Stimulated activated naive CD8-positive, alpha-beta T cell treated with anti-CD3 and anti-CD28 coated beads, Interleukin-15, Interleukin-2, amounts not matched to agents 100 U/mL and 50 U/mL, for 24 hours (primary cell): Measurements from ENCODE around the gene LGALS12.
"Not testable (repeated sequence)": the region's sequence is repeated elsewhere in the genome, so short reads cannot be mapped to it uniquely, and the experiment has no call there.

Source experiments
- ATAC-seq: fragments of 150-1000 bp; cut with Tn5 transposase; one replicate; pipeline ENCODE4 v1.10.0; 2021
- DNase-seq: peaks from one replicate; pipeline ENCODE4 v3.0.0; 2021

LGALS12 gene

GRCh38 chr11:63504933-63505586, 824 bp upstream of the LGALS12 start:
- DNase-seq (no peak), ATAC-seq (no peak)

- ATAC-seq = no peak
- no peak for DNase-seq
These were observed 992 bp downstream of the LGALS12 start for GRCh38 chr11:63506876-63507275.

- DNase-seq = no peak
- ATAC-seq = no peak
These were observed 1.6 kb downstream of the LGALS12 start for GRCh38 chr11:63507511-63507910.

GRCh38 chr11:63508009-63508408, 2.1 kb downstream of the LGALS12 start:
- ATAC-seq (peak; percentile 49), DNase-seq (no peak)

DNA sequence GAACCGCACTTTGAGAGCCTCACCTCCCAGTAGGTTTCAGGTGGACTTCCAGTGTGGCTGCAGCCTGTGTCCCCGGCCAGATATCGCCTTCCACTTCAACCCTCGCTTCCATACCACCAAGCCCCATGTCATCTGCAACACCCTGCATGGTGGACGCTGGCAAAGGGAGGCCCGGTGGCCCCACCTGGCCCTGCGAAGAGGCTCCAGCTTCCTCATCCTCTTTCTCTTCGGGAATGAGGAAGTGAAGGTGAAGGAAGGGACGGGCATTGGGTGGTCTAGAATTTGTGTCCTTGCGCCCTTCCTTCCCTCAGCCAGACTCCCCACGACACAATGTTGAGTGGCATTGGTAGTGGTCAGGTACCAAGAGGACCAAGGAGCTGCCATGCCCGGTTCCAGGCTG, 2.9 kb downstream of the LGALS12 start:
- DNase-seq = no peak

DNA sequence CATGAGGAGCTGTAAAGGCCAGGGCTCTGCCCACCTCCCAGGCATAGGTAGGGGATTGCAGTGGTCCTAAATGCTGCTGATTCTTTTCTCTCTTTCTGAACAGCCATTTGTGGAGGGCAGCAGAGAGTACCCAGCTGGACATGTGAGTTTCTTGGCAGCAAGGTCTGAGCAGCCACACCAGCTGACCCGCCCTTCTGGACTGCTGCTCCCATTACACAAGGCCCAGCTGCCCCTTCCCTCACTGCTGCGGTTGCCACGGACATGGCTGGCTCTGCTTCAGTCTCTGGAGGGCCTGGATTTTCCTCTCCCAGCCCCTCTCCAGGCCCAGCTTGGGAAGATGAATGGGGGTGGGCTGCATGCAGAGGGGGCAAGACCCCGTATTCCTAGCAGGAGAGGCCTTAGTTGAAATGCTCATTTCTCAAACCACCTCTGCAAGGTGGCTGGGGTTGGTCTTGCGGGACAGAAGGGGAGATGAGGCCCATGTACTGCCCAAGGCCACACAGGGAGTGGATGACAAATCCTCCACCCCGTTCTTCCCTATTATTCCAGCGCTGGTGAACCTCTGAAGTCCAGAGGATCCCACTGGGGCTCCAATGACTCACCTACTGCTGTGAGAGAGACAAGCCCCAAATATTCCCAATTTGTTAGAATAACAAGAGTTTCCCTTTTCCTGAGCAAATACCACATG, 4.6 kb downstream of the LGALS12 start:
- DNase-seq (no peak), ATAC-seq (no peak)

More for the DNA sequence above, 2.9 kb downstream of the LGALS12 start:
- ATAC-seq = no peak

DNA sequence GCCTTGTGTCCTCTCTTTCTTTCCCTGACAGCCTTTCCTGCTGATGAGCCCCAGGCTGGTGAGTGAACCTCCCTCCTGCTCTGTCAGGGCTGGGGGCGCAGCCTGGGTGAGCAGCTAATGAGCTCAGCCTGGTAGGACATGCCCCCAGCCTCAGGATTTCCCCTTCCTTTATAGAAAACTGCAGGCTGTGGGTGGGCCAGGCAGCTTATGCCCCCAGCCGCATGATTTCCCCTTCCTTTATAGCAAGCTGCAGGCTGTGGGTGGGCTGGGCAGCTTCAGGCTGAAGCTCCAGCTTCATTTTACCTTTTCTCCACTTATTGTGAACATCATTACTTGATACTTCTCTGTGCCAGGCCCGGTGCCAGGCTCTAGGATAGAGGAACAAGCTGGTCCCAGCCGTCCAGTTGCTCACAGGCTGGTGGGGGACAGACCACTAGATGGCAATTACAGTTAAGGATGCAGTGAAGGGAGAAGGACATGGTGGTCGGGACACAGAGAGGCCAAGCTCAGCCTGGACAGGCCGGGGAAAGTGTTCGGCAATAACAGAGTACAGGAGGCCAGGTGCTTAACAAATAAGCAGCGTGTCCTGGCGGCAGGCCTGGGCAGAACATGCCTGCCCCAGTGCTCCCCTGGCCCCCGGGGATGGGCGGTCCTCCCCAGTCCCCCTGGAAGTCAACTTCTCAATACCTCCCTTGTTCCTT, 5.3 kb downstream of the LGALS12 start:
- ATAC-seq = no peak

DNA sequence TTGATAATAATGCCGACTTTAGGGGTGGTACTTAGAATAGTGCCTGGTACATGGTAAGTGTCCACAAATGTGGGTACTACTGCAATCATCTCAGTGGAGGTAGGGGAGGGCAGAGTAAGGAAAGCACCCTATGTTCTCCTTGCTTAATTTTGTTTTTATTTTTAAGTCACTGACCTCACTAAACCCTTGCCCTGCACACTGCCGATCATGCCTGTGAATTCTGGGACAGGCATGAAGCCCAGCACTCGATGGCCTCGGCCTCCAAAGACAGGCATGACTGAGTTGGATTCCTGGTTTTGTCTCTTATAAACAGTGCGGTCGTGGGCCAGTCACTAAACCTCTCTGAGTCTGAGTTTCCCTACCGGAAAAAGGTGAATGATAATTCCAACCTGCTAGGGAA, 6.9 kb downstream of the LGALS12 start:
- DNase-seq (no peak), ATAC-seq (no peak)

More for the DNA sequence above, 5.3 kb downstream of the LGALS12 start:
- no peak for DNase-seq

GRCh38 chr11:63516109-63516508, 10.2 kb downstream of the LGALS12 start:
- no peak for DNase-seq
- no peak for ATAC-seq

DNA sequence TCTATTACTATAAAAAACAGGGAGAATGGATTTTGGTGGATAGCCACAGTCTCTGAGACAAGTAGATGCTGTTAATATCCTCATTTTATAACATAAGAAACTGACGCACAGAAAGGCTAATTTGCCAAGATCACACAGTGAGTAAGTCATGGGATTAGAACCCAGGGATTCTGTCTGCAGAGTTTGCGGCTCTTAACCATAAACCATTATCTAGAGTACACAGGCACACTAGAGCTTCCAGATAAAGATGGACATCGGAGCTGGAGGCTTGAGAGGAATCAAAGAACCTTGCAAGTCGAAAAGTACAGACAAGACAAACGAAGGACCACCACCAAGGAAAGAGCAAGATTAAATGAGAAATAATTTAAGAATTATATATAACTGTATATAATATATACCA, 11.3 kb downstream of the LGALS12 start:
- ATAC-seq = no peak
- no peak for DNase-seq

DNA sequence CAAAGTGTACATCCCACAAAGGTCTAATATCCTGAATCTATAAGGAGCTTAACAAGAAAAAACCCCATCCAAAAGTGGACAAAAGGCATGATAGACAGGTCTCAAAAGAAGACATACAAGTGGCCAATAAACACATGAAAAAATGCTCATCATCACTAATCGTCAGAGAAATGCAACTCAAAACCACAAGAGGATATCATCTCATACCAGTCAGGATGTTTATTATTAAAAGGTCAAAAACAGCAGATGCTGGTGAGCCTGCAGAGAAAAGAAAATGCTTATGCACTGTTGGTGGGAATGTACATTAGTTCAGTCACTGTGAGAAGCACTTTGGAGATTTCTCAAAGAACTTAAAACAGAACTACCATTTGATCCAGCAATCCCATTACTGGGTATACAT, 12.7 kb downstream of the LGALS12 start:
- ATAC-seq (no peak), DNase-seq (no peak)

- ATAC-seq (no peak), DNase-seq (no peak)
These were observed 14.8 kb downstream of the LGALS12 start for GRCh38 chr11:63520606-63521170.

GRCh38 chr11:63521896-63522295, 16.0 kb downstream of the LGALS12 start:
- no peak for ATAC-seq
- DNase-seq = no peak

DNA sequence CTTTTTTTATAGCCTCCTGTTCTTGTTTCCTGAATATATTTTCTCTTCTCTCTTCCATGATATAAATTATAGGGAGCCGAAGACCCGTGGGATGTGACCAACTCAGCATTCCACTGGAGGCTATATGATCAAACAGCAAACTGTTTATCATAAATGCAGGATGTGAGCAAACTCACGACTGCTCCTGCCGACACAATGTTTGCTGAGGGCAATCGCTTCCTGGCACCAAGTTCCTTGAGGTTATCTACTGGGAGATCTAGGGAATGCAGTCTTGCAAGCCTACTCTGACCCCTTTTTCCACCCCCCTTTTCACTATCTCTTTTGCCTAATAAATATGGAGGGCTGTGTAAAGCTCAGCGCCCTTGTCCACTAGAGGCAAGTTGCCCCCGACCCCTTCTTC, 17.3 kb downstream of the LGALS12 start:
- ATAC-seq (no peak), DNase-seq (no peak)

DNA sequence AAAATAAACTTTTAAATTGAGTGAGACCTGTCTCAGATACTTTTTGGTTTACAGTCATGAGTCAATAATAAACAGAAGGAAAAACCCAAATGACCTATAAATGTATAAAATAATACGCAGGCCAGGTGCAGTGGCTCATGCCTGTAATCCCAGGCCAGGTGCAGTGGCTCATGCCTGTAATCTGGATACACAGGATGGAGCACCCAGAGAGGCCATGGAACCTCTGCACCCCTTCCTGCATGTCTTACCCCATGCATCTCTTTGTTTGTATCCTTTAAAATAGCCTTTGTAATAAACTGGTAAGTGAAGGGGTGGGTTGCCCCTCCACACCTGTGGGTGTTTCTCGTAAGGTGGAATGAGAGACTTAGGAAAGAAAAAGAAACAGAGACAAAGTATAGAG, 21.8 kb downstream of the LGALS12 start:
- DNase-seq = no peak

DNA sequence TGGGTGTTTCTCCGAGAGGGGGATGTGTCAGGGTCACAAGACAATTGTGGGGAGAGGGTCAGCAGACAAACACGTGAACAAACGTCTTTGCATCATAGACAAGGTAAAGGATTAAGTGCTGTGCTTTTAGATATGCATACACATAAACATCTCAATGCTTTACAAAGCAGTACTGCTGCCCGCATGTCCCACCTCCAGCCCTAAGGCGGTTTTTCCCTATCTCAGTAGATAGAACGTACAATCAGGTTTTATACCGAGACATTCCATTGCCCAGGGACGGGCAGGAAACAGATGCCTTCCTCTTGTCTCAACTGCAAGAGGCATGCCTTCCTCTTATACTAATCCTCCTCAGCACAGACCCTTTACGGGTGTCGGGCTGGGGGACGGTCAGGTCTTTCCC, 22.3 kb downstream of the LGALS12 start:
- not testable (repeated sequence) for ATAC-seq, DNase-seq

More for the DNA sequence above, 21.8 kb downstream of the LGALS12 start:
- ATAC-seq = no peak

DNA sequence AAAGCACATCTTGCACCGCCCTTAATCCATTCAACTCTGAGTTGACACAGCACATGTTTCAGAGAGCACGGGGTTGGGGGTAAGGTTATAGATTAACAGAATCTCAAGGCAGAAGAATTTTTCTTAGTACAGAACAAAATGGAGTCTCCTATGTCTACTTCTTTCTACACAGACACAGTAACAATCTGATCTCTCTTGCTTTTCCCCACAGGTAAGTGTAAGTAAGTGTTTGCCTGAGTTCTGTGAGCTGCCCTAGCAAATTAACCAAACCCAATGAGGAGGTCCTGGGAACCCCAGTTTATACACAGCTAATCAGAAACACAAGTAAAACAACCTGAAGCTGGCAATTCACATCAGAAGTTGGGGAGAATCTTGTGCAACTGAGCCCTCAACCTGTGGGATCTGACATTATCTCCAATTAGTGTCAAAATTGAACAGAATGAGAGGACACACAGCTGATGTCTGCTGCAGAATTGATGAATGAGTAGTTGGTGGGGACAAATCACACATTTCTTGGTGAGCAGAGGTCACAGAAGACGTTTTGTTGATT, 22.9 kb downstream of the LGALS12 start:
- not testable (repeated sequence) for DNase-seq, ATAC-seq

DNA sequence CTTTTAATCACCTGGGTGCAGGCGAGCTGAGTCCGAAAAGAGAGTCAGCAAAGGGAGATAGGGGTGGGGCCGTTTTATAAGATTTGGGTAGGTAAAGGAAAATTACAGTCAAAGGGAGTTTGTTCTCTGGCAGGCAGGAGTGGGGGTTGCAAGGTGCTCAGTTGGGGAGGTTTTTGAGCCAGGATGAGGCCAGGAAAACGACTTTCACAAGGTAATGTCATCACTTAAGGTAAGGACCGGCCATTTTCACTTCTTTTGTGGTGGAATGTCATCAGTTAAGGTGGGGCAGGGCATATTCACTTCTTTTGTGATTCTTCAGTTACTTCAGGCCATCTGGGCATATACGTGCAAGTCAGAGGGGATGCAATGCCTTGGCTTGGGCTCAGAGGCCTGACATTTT, 23.5 kb downstream of the LGALS12 start:
- not testable (repeated sequence) for ATAC-seq, DNase-seq

- ATAC-seq (no peak), DNase-seq (no peak)
These were observed 24.1 kb downstream of the LGALS12 start for GRCh38 chr11:63530021-63530420.

- ATAC-seq (peak; percentile 74), DNase-seq (peak; percentile 27)
These were observed 25.3 kb downstream of the LGALS12 start for GRCh38 chr11:63531074-63531792.

GRCh38 chr11:63532117-63532516, 26.2 kb downstream of the LGALS12 start:
- no peak for ATAC-seq
- DNase-seq = no peak
